GM08714 (cell line): ENCODE data around the gene PTPRB.

Experiments
- H3K4me3 ChIP-seq: fragments of 200-500 bp; sonication (Bioruptor generic); 2 replicates; pipeline ENCODE4 v1.5.1; 2014; ENCODE audit warnings: mild to moderate bottlenecking, low read length, inconsistent platforms
- ZNF274 ChIP-seq: IDR thresholded peaks from 2 replicates; pipeline ENCODE4 v1.6.1; 2012; ENCODE audit warnings: mild to moderate bottlenecking, low read depth, low read length

Gene PTPRB

GRCh38 chr12:70657616-70658286, 20.5 kb upstream of the PTPRB start:
- TF ChIP-seq ZNF274: no peak
- H3K4me3 ChIP-seq: no peak overlapping the region

GRCh38 chr12:70652451-70652850, 15.2 kb upstream of the PTPRB start:
- TF ChIP-seq ZNF274: no peak
- no peak overlapping the region for H3K4me3 ChIP-seq

GRCh38 chr12:70648831-70649230, 11.6 kb upstream of the PTPRB start:
- H3K4me3 ChIP-seq: no peak overlapping the region
- no peak for TF ChIP-seq ZNF274

- H3K4me3 ChIP-seq: no peak overlapping the region
- no peak for TF ChIP-seq ZNF274
Measured at GRCh38 chr12:70648191-70648590, 11.0 kb upstream of the PTPRB start.

- TF ChIP-seq ZNF274: no peak
- no peak overlapping the region for H3K4me3 ChIP-seq
Measured at GRCh38 chr12:70646850-70647249, 9.6 kb upstream of the PTPRB start.

GRCh38 chr12:70645494-70646317, 8.5 kb upstream of the PTPRB start:
- no peak overlapping the region for H3K4me3 ChIP-seq
- TF ChIP-seq ZNF274: no peak

GRCh38 chr12:70644861-70645260, 7.6 kb upstream of the PTPRB start:
- TF ChIP-seq ZNF274: no peak
- H3K4me3 ChIP-seq: no peak overlapping the region

- H3K4me3 ChIP-seq: no peak overlapping the region
- no peak for TF ChIP-seq ZNF274
Measured at GRCh38 chr12:70643939-70644338, 6.7 kb upstream of the PTPRB start.

GRCh38 chr12:70641691-70642090, 4.5 kb upstream of the PTPRB start:
- no peak overlapping the region for H3K4me3 ChIP-seq
- no peak for TF ChIP-seq ZNF274

- no peak for TF ChIP-seq ZNF274
- H3K4me3 ChIP-seq: no peak overlapping the region
Measured at GRCh38 chr12:70640901-70641300, 3.7 kb upstream of the PTPRB start.

GRCh38 chr12:70639535-70639934, 2.3 kb upstream of the PTPRB start:
- no peak for TF ChIP-seq ZNF274
- no peak overlapping the region for H3K4me3 ChIP-seq

GRCh38 chr12:70638639-70639360, 1.6 kb upstream of the PTPRB start:
- no peak for TF ChIP-seq ZNF274
- H3K4me3 ChIP-seq: no peak overlapping the region

- H3K4me3 ChIP-seq: no peak overlapping the region
- no peak for TF ChIP-seq ZNF274
Measured at GRCh38 chr12:70635755-70636154, 1.5 kb downstream of the PTPRB start.

- no peak overlapping the region for H3K4me3 ChIP-seq
- TF ChIP-seq ZNF274: no peak
Measured at GRCh38 chr12:70628701-70629480, 8.3 kb downstream of the PTPRB start.
